ENCODE results near the gene ITM2C.

- no peak for TF ChIP-seq POLR2A (IDR thresholded peaks at IDR 0.05; ENCODE audit: low read length)
- no peak for TF ChIP-seq GATA1 (IDR thresholded peaks at IDR 0.05; ENCODE audit: low read depth, low read length)
Observed at GRCh38 chr2:230908595-230909191, 44.0 kb downstream of the ITM2C start.

Measured in erythroblast (primary cell).